Type B pancreatic cell (in vitro differentiated cells): Measurements from ENCODE around the gene MCRIP2. TPM values are rescaled to one million over a fixed set of nuclear protein-coding genes. Genes with fewer than 3 reads are reported as not detected.

ENCODE experiments used
- DNase-seq: peaks from one replicate; pipeline ENCODE4 v3.0.0; 2021; ENCODE audit warnings: mixed read lengths; ENCODE audit not compliant: unreplicated experiment; ENCODE audit errors: extremely low spot score
- H3K27ac Mint-ChIP-seq: 2 replicates; pipeline ENCODE4 v1.8.0; 2021; ENCODE audit warnings: mild to moderate bottlenecking, mixed read lengths
- H3K27me3 Mint-ChIP-seq: 2 replicates; pipeline ENCODE4 v1.8.0; 2021; ENCODE audit warnings: mixed read lengths
- H3K36me3 Mint-ChIP-seq: 2 replicates; pipeline ENCODE4 v1.8.0; 2021; ENCODE audit warnings: mixed read lengths
- H3K4me1 Mint-ChIP-seq: one replicate; pipeline ENCODE4 v1.8.0; 2021; ENCODE audit warnings: mixed read lengths; ENCODE audit not compliant: unreplicated experiment
- H3K4me3 Mint-ChIP-seq: 2 replicates; pipeline ENCODE4 v1.8.0; 2021; ENCODE audit warnings: mild to moderate bottlenecking, mixed read lengths
- H3K9me3 Mint-ChIP-seq: 2 replicates; pipeline ENCODE4 v1.8.0; 2021; ENCODE audit warnings: mixed read lengths
- CTCF ChIP-seq: fragments of 200-600 bp; sonication (generic); conservative IDR thresholded peaks from 2 replicates; pipeline ENCODE4 v1.5.0; 2021; ENCODE audit warnings: antibody characterized with exemption, mild to moderate bottlenecking
- total RNA-seq: library from RNA; stranded (reverse); gene quantifications from 2 replicates; pipeline ENCODE4 v1.2.1, GENCODE V29; 2021; ENCODE audit warnings: low replicate concordance

MCRIP2 gene
- total RNA-seq, 1 donor from 2014 or later: 36.8 TPM

DNA sequence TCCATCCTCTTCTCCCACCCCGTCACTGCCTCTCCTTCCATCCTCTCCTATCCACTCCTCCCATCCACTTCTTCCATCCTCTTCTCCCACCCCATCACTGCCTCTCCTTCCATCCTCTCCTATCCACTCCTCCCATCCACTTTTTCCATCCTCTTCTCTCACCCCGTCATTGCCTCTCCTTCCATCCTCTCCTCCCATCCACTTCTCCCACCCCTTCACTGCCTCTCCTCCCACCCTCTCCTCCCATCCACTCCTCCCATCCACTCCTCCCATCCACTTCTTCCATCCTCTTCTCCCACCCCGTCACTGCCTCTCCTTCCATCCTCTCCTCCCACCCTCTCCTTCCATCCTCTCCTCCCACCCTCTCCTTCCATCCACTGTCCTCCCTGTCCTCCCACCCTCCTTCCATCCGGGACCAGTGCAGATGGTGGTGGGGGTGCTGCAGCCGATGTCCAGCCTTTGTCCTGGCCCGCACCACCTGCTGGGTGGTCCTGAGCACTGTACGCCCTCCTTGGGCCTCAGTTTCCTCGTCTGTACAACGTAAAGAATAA lies 9.7 kb upstream of the MCRIP2 start:
- no peak for DNase-seq
- Mint-ChIP-seq H3K9me3 (no peaks in the 10 kb centered on the region), H3K27ac (no peak overlapping the region), H3K4me1 (peaks cover 10% of the 10 kb centered on the region), H3K27me3 (peaks cover 6% of the 10 kb centered on the region), H3K4me3 (peak overlapping the region; percentile 28), H3K36me3 (no peaks in the 10 kb centered on the region)
- no peak for TF ChIP-seq CTCF

- DNase-seq: no peak
- Mint-ChIP-seq H3K27me3 (peaks cover 6% of the 10 kb centered on the region), H3K27ac (no peak overlapping the region), H3K9me3 (no peaks in the 10 kb centered on the region), H3K36me3 (no peaks in the 10 kb centered on the region), H3K4me3 (no peak overlapping the region), H3K4me1 (peaks cover 10% of the 10 kb centered on the region)
- TF ChIP-seq CTCF: no peak
Measured at GRCh38 chr16:632486-633335, 8.9 kb upstream of the MCRIP2 start.

GRCh38 chr16:633336-634050 lies 8.1 kb upstream of the MCRIP2 start:
- H3K27ac Mint-ChIP-seq: no peak overlapping the region
- no peak overlapping the region for H3K4me3 Mint-ChIP-seq
- H3K4me1 Mint-ChIP-seq: peaks cover 10% of the 10 kb centered on the region
- no peaks in the 10 kb centered on the region for H3K36me3 Mint-ChIP-seq
- TF ChIP-seq CTCF: no peak
- no peaks in the 10 kb centered on the region for H3K9me3 Mint-ChIP-seq
- DNase-seq: no peak
- peaks cover 6% of the 10 kb centered on the region for H3K27me3 Mint-ChIP-seq

DNA sequence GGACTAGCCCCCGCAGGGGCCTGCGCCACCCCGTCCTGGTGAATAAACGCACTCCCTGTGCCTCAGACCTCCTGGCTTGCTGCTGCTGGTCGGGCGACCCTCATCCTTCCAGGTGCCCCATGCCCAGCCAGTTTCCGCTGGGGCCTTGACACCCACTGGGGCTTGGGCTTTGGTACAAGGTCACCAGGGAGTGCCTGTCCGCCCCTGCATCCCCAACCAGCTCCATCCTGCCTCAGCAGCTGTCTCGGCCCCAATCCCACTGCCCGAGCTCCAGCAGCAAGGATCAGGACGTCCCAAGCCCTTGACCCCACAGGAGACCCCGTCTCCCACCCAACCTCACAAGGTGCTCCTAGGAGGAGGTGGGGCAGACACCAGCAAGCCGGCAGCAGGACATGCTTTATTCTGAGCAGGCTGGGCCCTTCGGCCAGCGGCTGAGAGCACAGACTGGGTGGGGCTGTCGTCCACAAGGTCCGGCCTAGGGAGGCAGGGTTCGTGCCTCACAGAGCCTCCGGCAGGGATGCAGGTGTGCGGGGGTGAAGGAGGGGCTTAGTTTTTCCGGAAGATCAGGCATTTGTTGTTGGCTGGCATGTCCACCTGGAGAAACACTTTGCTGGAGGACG lies 7.5 kb upstream of the MCRIP2 start:
- H3K27ac Mint-ChIP-seq: no peak overlapping the region
- peaks cover 8% of the 10 kb centered on the region for H3K4me1 Mint-ChIP-seq
- H3K4me3 Mint-ChIP-seq: peak overlapping the region; percentile 79
- peaks cover 6% of the 10 kb centered on the region for H3K27me3 Mint-ChIP-seq
- no peaks in the 10 kb centered on the region for H3K9me3 Mint-ChIP-seq
- TF ChIP-seq CTCF: no peak
- H3K36me3 Mint-ChIP-seq: no peaks in the 10 kb centered on the region
- DNase-seq: no peak

GRCh38 chr16:634996-635395 lies 6.6 kb upstream of the MCRIP2 start:
- Mint-ChIP-seq H3K4me3 (peak overlapping the region; percentile 72), H3K27me3 (peaks cover 6% of the 10 kb centered on the region), H3K4me1 (peaks cover 5% of the 10 kb centered on the region), H3K36me3 (no peaks in the 10 kb centered on the region), H3K27ac (no peak overlapping the region), H3K9me3 (no peaks in the 10 kb centered on the region)
- no peak for DNase-seq
- no peak for TF ChIP-seq CTCF
